Measurements from ENCODE around the gene MINDY4B.

Gene MINDY4B

GRCh38 chr3:150844484-150844883, 60.8 kb downstream of the MINDY4B start:
- no peak for DNase-seq (ENCODE audit: low read depth)

GRCh38 chr3:150843241-150843640, 62.0 kb downstream of the MINDY4B start:
- no peak for DNase-seq (ENCODE audit: low read depth)

- DNase-seq (ENCODE audit: low read depth) = no peak
Measured at GRCh38 chr3:150840802-150841515, 64.3 kb downstream of the MINDY4B start.

- DNase-seq (ENCODE audit: low read depth) = no peak
Measured at GRCh38 chr3:150830745-150831144, 74.5 kb downstream of the MINDY4B start.

- DNase-seq (ENCODE audit: low read depth) = no peak
Measured at GRCh38 chr3:150830094-150830681, 75.1 kb downstream of the MINDY4B start.

GRCh38 chr3:150829408-150829807, 75.8 kb downstream of the MINDY4B start:
- DNase-seq (ENCODE audit: low read depth) = no peak

GRCh38 chr3:150828997-150829396, 76.2 kb downstream of the MINDY4B start:
- DNase-seq (ENCODE audit: low read depth) = no peak

GRCh38 chr3:150828261-150828660, 77.0 kb downstream of the MINDY4B start:
- DNase-seq (ENCODE audit: low read depth) = no peak

GRCh38 chr3:150826466-150827282, 78.6 kb downstream of the MINDY4B start:
- DNase-seq (ENCODE audit: low read depth) = no peak

GRCh38 chr3:150825916-150826377, 79.3 kb downstream of the MINDY4B start:
- DNase-seq (ENCODE audit: low read depth) = no peak

- no peak for DNase-seq (ENCODE audit: low read depth)
Measured at GRCh38 chr3:150825192-150825915, 79.9 kb downstream of the MINDY4B start.

GRCh38 chr3:150823277-150823676, 82.0 kb downstream of the MINDY4B start:
- no peak for DNase-seq (ENCODE audit: low read depth)

GRCh38 chr3:150822636-150823035, 82.6 kb downstream of the MINDY4B start:
- DNase-seq (ENCODE audit: low read depth) = no peak

All from HS-27A (cell line).